Measurements from ENCODE around the gene SPANXN2.

Gene SPANXN2

DNA sequence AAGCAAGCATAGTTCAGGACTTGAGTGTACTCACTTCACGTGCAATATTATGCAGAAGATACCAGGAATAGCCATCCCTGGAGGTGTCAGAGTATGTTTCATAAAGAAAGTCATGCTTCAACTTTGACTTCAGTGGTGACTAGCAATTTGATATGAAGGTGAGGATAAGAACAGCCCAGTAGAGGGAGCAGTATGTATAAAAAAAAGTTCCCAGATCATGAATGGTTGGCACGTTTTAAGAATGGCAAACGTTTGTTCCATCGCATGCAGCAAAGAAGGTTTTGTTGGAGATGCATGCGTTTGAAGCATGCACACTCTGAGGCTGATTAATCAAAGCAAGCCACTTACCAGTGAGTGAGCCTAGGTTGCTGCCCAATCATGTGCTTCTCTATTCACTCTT lies 51.2 kb downstream of the SPANXN2 start:
- Histone ChIP-seq H3K9me3 (ENCODE audit: control insufficient read depth, low read length) (no peaks in the 10 kb centered on the region), H3K4me3 (ENCODE audit: low read length) (no peak overlapping the region), H3K36me3 (ENCODE audit: control insufficient read depth, insufficient read depth, low read length, severe bottlenecking) (no peaks in the 10 kb centered on the region), H3K4me1 (ENCODE audit: control insufficient read depth, insufficient read depth, low read length) (no peaks in the 10 kb centered on the region), H3K27me3 (replicated peaks; ENCODE audit: control insufficient read depth, insufficient read depth, low read length) (peaks cover 2% of the 10 kb centered on the region), H3K9ac (ENCODE audit: low read length) (no peak overlapping the region)
- no peak for DNase-seq (ENCODE audit: low read depth)

DNA sequence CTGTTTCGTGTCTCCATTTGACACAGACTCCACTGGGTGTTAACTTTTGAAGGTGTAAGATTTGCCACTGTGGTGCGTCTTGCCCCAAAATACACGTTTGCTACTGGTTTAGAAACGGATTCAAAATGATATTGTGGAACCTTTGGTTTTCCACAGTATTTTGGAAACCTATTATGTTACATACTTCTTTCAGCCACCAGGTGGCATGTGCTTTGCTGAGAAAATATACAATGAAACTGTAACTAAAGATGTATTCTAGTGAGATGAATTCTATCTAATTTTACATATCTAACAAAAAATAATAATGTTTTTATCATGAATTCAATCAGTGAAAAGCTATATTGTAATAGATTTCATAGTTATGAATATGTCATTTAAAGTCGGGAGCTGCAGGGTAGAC lies 56.2 kb downstream of the SPANXN2 start:
- peaks cover 2% of the 10 kb centered on the region for H3K27me3 ChIP-seq (replicated peaks; ENCODE audit: control insufficient read depth, insufficient read depth, low read length)

DNA sequence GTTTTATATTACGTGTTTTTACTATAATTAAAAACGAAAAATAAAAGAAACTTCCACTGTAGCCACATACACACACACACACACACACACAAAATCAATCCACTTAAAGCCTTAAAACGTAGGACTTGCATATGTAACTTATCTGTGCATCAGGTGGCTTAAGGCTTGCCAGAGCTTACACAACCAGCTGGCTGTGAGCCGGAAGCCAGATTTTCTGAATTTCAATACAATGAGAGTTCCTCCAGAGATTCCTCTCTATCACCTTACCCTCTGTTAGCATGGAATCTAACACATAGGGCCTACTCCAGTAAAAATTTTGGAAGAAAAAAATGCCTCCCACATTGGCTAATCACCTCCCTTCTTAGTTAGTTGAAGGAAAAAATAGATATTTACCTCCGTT lies 56.8 kb downstream of the SPANXN2 start:
- H3K27me3 ChIP-seq (replicated peaks; ENCODE audit: control insufficient read depth, insufficient read depth, low read length): peaks cover 2% of the 10 kb centered on the region
- H3K4me1 ChIP-seq (ENCODE audit: control insufficient read depth, insufficient read depth, low read length): peaks cover 5% of the 10 kb centered on the region
- DNase-seq (ENCODE audit: low read depth): no peak

More for the DNA sequence above, 56.2 kb downstream of the SPANXN2 start:
- Histone ChIP-seq H3K36me3 (ENCODE audit: control insufficient read depth, insufficient read depth, low read length, severe bottlenecking) (no peaks in the 10 kb centered on the region), H3K4me3 (ENCODE audit: low read length) (no peak overlapping the region), H3K4me1 (ENCODE audit: control insufficient read depth, insufficient read depth, low read length) (peaks cover 5% of the 10 kb centered on the region), H3K9me3 (ENCODE audit: control insufficient read depth, low read length) (no peaks in the 10 kb centered on the region), H3K9ac (ENCODE audit: low read length) (no peak overlapping the region)
- peak; percentile 54 for DNase-seq (ENCODE audit: low read depth)

More for the DNA sequence above, 56.8 kb downstream of the SPANXN2 start:
- no peak overlapping the region for H3K4me3 ChIP-seq (ENCODE audit: low read length)
- no peaks in the 10 kb centered on the region for H3K9me3 ChIP-seq (ENCODE audit: control insufficient read depth, low read length)
- H3K36me3 ChIP-seq (ENCODE audit: control insufficient read depth, insufficient read depth, low read length, severe bottlenecking): no peaks in the 10 kb centered on the region
- no peak overlapping the region for H3K9ac ChIP-seq (ENCODE audit: low read length)
